Activated CD8-positive, alpha-beta memory T cell treated with anti-CD3 and anti-CD28 coated beads, Interleukin-2, amount 50 U/mL, for 1 hour (primary cell): ENCODE data around the gene FST.

Experiments used
- DNase-seq: peaks from one replicate; pipeline ENCODE4 v3.0.0-alpha.2; 2020; ENCODE audit errors: extremely low read depth

The FST gene

DNA sequence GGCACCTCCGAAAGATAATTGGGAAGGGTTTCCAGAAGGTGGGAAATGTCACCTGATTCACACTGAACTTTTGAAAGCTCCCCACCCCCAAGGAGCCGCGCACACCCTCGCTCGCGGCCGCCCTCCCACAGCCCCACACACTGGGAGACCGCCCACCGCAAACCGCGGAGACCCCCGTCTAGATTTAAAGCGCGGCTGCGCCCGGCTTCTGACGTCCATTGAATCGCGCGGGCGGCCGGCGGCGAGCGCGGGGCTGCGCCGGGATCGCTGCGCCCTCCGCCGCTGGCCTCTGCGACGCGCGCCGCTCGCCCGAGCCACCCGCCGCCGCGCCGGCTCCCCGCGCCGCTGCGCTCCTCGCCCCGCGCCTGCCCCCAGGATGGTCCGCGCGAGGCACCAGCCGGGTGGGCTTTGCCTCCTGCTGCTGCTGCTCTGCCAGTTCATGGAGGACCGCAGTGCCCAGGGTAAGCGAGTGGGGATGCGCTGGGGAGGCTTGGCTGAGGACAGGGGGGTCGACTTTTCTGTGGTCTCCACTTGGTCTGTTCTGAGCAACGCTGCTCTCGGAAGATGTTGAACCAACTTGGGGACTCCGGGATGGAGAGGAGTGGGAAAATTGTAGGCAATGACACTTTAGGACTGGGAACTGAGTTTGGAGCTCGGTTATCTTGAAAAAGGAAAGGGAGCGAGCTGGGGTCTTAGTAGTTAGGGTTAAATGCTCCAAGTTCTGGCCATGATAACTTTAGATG, at the start of gene FST:
Gene FST, plus strand, starts transcription at position 214 of the 743 bp plus-strand sequence. Its CDS starts 163 bp downstream, at position 377.
- no peak for DNase-seq

GRCh38 chr5:53431665-53432064, 48.8 kb upstream of the FST start:
- no peak for DNase-seq

- DNase-seq = no peak
Measured at GRCh38 chr5:53433026-53433425, 47.4 kb upstream of the FST start.

DNA sequence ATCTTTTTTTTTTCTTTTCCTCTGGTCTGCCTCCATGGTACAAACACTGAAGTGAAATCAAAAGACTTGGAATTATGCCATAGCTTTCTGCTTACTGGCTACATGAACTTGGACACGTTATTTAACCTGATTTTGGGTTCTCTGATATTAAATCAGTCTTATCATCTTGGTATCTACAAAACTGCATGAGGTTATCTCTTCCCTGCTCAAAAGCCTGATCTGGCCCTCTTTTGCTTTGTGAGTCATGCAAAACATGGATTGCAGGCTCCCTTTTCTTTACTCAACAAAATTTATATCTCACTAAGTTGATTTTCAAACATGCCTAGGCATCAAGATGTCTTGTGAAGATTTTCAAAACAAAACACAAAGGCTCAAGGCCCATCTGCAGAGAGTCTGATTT, 45.9 kb upstream of the FST start:
- DNase-seq = no peak

- DNase-seq = no peak
Measured at GRCh38 chr5:53436480-53437191, 43.8 kb upstream of the FST start.

GRCh38 chr5:53438079-53438478, 42.4 kb upstream of the FST start:
- no peak for DNase-seq

DNA sequence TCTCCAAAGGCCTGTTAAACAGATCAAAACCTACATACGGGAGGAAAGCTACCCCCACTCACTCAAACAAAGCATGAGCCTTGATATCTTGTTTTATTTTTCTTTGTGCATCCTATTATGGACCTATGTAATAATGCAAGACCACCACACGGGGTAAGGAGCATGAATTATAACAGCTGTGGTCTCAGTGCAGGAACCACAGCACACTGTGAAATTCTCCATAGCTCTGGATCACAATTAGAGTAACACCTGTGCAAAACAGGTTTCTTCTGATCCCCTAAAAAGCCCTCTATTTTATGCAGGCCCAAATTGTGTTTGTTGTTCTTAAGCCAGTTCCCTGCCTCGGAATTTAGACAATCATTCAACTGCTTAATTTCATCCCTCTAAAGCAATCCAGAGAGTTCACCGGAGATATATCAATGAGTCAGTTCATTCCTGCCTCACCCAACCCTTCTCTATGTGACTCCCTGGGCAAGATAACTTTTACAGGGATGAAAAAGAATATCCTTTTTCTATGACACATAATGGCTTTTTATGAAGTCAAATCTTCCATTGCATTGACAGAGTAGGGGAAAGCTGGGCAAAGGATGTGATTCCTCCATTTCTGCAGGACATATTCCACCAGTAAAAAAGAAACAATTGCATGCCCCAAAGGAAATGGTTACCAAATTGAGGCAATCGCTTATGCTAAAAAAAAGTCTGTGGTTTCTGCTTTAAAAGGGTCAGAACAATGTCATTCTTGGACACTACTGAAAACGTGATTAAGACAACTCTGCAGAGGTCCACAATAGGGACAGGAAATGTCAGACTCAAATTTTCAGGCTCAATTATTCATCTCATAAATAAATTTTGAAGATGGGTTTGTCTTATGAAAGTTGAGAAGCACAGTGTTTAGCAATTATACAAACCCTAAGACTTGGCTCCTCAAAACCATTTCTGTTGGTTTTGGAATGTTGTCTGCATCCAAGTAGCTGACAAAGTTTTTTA, 41.6 kb upstream of the FST start:
- DNase-seq = no peak

GRCh38 chr5:53442961-53443360, 37.5 kb upstream of the FST start:
- no peak for DNase-seq

- no peak for DNase-seq
Measured at GRCh38 chr5:53445569-53445968, 34.9 kb upstream of the FST start.

DNA sequence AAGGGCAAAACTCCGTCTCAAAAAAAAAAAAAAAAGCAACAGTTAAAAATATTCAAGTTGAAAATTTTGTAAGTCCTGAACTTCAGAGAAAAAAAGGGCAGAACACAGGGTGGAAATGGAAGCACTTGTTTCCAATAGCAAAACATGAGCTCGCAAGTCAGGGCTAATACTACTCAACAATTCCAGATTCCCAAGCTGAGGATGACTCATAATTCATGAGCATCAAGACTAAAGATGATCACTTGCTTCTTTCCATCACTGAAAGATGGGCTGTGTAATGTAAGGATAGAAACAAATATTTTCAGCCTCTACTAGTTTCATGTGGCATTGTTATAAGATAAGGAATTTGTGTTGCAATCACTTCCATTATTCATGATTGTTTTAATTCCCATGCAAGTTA, 33.5 kb upstream of the FST start:
- DNase-seq = no peak

GRCh38 chr5:53448851-53449250, 31.6 kb upstream of the FST start:
- DNase-seq = no peak

- no peak for DNase-seq
Measured at GRCh38 chr5:53453898-53454718, 26.3 kb upstream of the FST start.

- DNase-seq = no peak
Measured at GRCh38 chr5:53454719-53455000, 25.8 kb upstream of the FST start.

DNA sequence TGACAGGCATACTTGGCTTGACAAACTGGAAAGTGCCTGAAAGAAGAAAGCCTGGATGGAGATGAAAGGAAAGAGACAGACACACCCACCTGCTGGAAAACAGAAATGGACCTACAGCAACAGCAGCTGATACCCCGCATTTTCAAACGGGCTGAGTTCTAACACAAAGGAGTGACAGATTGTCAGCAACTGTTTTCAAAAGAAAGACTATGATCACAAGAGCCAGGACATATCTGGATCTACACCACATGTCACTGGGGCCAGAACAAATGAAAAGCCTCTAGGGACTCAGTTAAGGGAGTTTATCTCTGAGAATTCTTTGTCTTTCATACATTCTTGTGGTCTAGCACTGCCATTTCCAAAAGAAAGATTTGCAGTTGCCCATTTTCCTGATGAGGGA, 24.1 kb upstream of the FST start:
- no peak for DNase-seq

DNA sequence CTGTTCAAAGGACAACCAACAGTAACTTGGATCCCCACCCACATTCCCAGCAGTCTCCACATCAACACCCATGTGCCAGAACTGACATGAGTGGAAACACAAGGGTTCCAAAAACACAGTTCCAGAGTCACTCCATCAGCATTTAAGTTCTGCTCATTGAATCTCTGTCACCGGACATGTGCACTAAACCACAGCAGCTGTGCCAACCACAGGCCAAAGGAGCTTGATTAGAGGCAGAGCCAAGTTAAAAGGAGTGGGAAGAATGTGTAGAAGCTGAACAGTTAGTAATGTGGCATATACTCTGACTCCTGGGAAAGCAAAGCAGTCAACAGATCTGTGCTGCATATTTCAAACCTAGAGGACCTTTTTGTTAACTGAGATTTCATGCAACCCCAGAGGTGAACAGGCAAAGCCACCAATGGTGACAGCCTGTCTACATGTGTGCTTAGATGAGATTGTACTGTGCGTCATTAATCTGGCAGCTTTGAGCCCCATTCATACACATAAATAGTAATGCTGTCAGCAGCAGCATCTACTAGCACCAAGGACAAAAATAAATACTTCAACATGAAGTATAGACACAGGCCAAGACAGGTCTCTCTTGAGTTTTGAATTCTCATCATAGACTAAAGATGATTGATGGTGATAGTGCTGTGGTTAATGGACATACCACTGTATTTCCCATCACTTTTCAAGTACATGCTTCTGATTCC, 16.4 kb upstream of the FST start:
- no peak for DNase-seq

GRCh38 chr5:53464722-53465121, 15.7 kb upstream of the FST start:
- no peak for DNase-seq

GRCh38 chr5:53469946-53470687, 10.3 kb upstream of the FST start:
- no peak for DNase-seq

DNA sequence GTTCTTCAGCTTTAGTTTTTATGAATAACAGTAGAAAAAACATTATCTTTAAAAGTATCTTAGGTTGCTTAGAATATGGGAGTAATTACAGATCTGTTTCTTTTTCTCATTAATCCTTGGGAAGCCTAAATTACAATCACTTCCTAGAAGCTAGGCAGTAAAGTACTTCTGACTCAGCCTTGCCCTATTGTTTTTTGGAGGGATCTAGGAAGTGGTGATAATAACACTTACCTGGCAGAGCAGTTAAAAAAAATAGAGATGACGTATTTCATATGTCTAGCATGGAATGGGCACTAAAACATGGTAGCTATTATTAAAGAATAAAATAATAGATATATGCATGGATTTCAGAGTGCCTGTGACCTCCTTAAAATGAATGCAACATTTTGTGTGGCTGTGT, 8.2 kb upstream of the FST start:
- DNase-seq = no peak

- DNase-seq = no peak
Measured at GRCh38 chr5:53472720-53473510, 7.5 kb upstream of the FST start.
